Gastroesophageal sphincter (tissue), 4 donors: ENCODE results near the gene NOL4L. TPM values are rescaled to one million over a fixed set of nuclear protein-coding genes. Genes with fewer than 3 reads are reported as not detected.
"Not testable (repeated sequence)": the region's sequence is repeated elsewhere in the genome, so short reads cannot be mapped to it uniquely, and the experiment has no call there.

Experiments
- ATAC-seq: fragments of 150-250 bp; one replicate; pipeline ENCODE4 v1.9.1; 2016; ENCODE audit warnings: mild to moderate bottlenecking, moderate library complexity
- H3K27ac ChIP-seq, 4 donors: fragments of 200-600 bp; sonication (generic) in 3 of 4; 1 replicate in 3 of 4; 2 replicates in 1 of 4; pipeline ENCODE4 v1.5.1; 2016 to 2019
- H3K27me3 ChIP-seq: fragments of 200-600 bp; sonication (generic); one replicate; pipeline ENCODE4 v1.5.1; 2019
- H3K36me3 ChIP-seq, 2 donors: fragments of 200-600 bp; sonication (generic); one replicate each; pipeline ENCODE4 v1.5.1; 2019; ENCODE audit warnings: control low read depth in 1 of 2
- H3K4me1 ChIP-seq, 3 donors: fragments of 200-600 bp; sonication (generic); 1 replicate in 2 of 3; 2 replicates in 1 of 3; pipeline ENCODE4 v1.5.1; 2016 to 2019; ENCODE audit warnings: control low read depth in 2 of 3
- H3K4me3 ChIP-seq, 2 donors: fragments of 200-600 bp; sonication (generic); one replicate each; pipeline ENCODE4 v1.5.1; 2019; ENCODE audit warnings: mild to moderate bottlenecking in 1 of 2, moderate library complexity in 1 of 2
- H3K9me3 ChIP-seq, 3 donors: fragments of 200-600 bp; sonication (generic); one replicate each; pipeline ENCODE4 v1.5.1; 2017 to 2019; ENCODE audit warnings: control low read depth in 2 of 3
- CTCF ChIP-seq, 4 experiments: fragments of 200-600 bp in 2 of 4; fragments of 450-650 bp in 2 of 4; sonication (generic) in 1 of 4; IDR thresholded peaks; one replicate each; pipeline ENCODE4 v1.5.1; 2017 to 2019; ENCODE audit warnings: antibody characterized with exemption in 4 of 4, mild to moderate bottlenecking in 2 of 4, moderate library complexity in 2 of 4
- EP300 ChIP-seq: sonication (generic); formaldehyde crosslinking; IDR thresholded peaks from one replicate; pipeline ENCODE4 v1.6.1; 2017; ENCODE audit warnings: antibody characterized with exemption, mild to moderate bottlenecking
- POLR2A ChIP-seq, 2 donors: fragments of 450-650 bp; IDR thresholded peaks; one replicate each; pipeline ENCODE4 v1.6.1; 2017; ENCODE audit warnings: antibody characterized with exemption in 2 of 2, mild to moderate bottlenecking in 2 of 2, moderate library complexity in 1 of 2
- POLR2AphosphoS5 ChIP-seq: sonication (generic); formaldehyde crosslinking; IDR thresholded peaks from one replicate; pipeline ENCODE4 v1.6.1; 2017; ENCODE audit warnings: antibody characterized with exemption
- WGBS, 2 donors: methylation state at CpG; one replicate each; pipeline ENCODE4 v1.1.5; 2018; ENCODE audit warnings: low coverage in 1 of 2; 5-methylcytosine and 5-hydroxymethylcytosine counted together
- total RNA-seq, 4 donors: library from RNA; depleted of rRNA; stranded (reverse); fragments of >200 nt; gene quantifications; one replicate each; pipeline ENCODE4 v1.1.0, GENCODE V29; 2016

Gene NOL4L
- total RNA-seq, 4 donors from 2014 or later: 9.0 to 14.7 (median 10.8) TPM

- H3K4me1 ChIP-seq: peaks cover 0 to 35% (median 0%) of the 10 kb centered on the region in 3 donors
- no peak overlapping the region for H3K4me3 ChIP-seq
- H3K36me3 ChIP-seq: no peaks in the 10 kb centered on the region
- no peak for ATAC-seq
- WGBS, 2 donors: 85 to 88% methylated on average over 2 of the region's 2 CpGs
- TF ChIP-seq POLR2A (IDR thresholded peaks at IDR 0.05): no peak
- no peak for TF ChIP-seq EP300
- TF ChIP-seq CTCF (IDR thresholded peaks at IDR 0.05): no peak
- TF ChIP-seq POLR2AphosphoS5: no peak
- H3K27me3 ChIP-seq: no peaks in the 10 kb centered on the region
- no peak overlapping the region for H3K27ac ChIP-seq
- H3K9me3 ChIP-seq: no peaks in the 10 kb centered on the region
Measured at GRCh38 chr20:32418376-32418775, 166.8 kb downstream of the NOL4L start.

- H3K4me1 ChIP-seq: peaks cover 0 to 38% (median 0%) of the 10 kb centered on the region in 3 donors
- TF ChIP-seq POLR2AphosphoS5: no peak
- TF ChIP-seq CTCF (IDR thresholded peaks at IDR 0.05): no peak
- no peak for TF ChIP-seq EP300
- TF ChIP-seq POLR2A (IDR thresholded peaks at IDR 0.05): no peak
- no peaks in the 10 kb centered on the region for H3K36me3 ChIP-seq
- no peak overlapping the region for H3K27ac ChIP-seq
- 78 to 81% methylated on average over 2 of the region's 2 CpGs for WGBS, 2 donors
- no peaks in the 10 kb centered on the region for H3K9me3 ChIP-seq
- no peak for ATAC-seq
- no peaks in the 10 kb centered on the region for H3K27me3 ChIP-seq
- no peak overlapping the region for H3K4me3 ChIP-seq
Measured at GRCh38 chr20:32416206-32416605, 168.9 kb downstream of the NOL4L start.

GRCh38 chr20:32415494-32415893, 169.6 kb downstream of the NOL4L start:
- WGBS, 2 donors: 50 to 69% methylated on average over 2 of the region's 2 CpGs

GRCh38 chr20:32411955-32412706, 173.0 kb downstream of the NOL4L start:
- Histone ChIP-seq H3K4me3 (no peak overlapping the region), H3K9me3 (no peaks in the 10 kb centered on the region), H3K27ac (no peak overlapping the region), H3K4me1 (peaks cover 0 to 22% (median 0%) of the 10 kb centered on the region in 3 donors), H3K27me3 (no peaks in the 10 kb centered on the region), H3K36me3 (peaks cover 0 to 28% of the 10 kb centered on the region in 2 donors)
- ATAC-seq: no peak
- WGBS, 2 donors: 63% methylated on average over 2 of the region's 2 CpGs; no CpG with 5 or more reads in 1 of the 2 donors
- TF ChIP-seq EP300: no peak
- no peak for TF ChIP-seq POLR2AphosphoS5
- no peak for TF ChIP-seq CTCF (IDR thresholded peaks at IDR 0.05)
- TF ChIP-seq POLR2A (IDR thresholded peaks at IDR 0.05): no peak

More at GRCh38 chr20:32415494-32415893, 169.6 kb downstream of the NOL4L start:
- H3K4me1 ChIP-seq: peaks cover 0 to 31% (median 0%) of the 10 kb centered on the region in 3 donors
- H3K4me3 ChIP-seq: no peak overlapping the region
- H3K9me3 ChIP-seq: no peaks in the 10 kb centered on the region
- no peak for ATAC-seq
- peaks cover 0 to 3% of the 10 kb centered on the region in 2 donors for H3K36me3 ChIP-seq
- H3K27me3 ChIP-seq: no peaks in the 10 kb centered on the region
- TF ChIP-seq POLR2AphosphoS5 (no peak), CTCF (IDR thresholded peaks at IDR 0.05) (no peak), POLR2A (IDR thresholded peaks at IDR 0.05) (no peak), EP300 (no peak)
- no peak overlapping the region for H3K27ac ChIP-seq

- not testable (repeated sequence) for ATAC-seq, H3K9me3 ChIP-seq, H3K27me3 ChIP-seq, H3K4me1 ChIP-seq, H3K27ac ChIP-seq, H3K4me3 ChIP-seq
- peaks cover 0 to 36% of the 10 kb centered on the region in 2 donors for H3K36me3 ChIP-seq
- 90 to 92% methylated on average over 3 to 9 of the region's 9 CpGs for WGBS, 2 donors
Measured at GRCh38 chr20:32407131-32407750, 177.9 kb downstream of the NOL4L start.
